ENCODE results near the gene ACAP2.
A peak's percentile ranks its signal among the peaks of the same experiment; 100 is the strongest.

ACAP2 gene

DNA sequence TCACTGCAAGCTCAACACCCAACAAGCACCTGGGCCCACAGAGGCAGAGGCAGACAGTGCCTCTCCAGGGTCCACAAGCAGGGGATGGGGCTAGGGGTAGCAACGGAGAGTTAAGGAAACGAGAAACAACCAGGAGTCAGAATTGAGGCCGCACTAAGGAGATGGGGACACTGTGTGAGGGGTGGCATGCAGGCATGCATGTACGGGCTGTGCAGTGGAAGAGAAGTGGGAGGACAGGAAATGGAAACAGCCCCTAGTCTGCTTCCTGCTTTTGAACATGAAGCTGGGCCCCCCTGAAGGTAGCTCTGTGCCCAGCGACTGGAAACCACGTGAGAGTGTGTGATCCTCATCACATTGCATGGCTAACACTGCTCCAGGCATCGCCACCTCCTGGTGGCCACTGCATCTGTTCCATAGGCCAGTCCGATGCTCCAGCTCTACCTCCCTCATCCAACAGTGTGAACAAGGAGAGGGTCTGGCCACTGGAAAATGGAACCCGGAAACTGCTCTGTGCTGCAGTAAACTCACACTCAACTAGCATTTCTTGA lies 215.8 kb downstream of the ACAP2 start:
- ChIA-PET POLR2A (no interaction called here), CTCF (interaction anchor here (0.6 to 3.4 kb wide), 15 partner anchors 8 to 559 kb away, joined by 3 to 17 read pairs (median 4); partner anchors contain the start of gene LSG1)
- DNase-seq (ENCODE audit: low read depth, low spot score) = no peak
- TF ChIP-seq, protein P1, sequence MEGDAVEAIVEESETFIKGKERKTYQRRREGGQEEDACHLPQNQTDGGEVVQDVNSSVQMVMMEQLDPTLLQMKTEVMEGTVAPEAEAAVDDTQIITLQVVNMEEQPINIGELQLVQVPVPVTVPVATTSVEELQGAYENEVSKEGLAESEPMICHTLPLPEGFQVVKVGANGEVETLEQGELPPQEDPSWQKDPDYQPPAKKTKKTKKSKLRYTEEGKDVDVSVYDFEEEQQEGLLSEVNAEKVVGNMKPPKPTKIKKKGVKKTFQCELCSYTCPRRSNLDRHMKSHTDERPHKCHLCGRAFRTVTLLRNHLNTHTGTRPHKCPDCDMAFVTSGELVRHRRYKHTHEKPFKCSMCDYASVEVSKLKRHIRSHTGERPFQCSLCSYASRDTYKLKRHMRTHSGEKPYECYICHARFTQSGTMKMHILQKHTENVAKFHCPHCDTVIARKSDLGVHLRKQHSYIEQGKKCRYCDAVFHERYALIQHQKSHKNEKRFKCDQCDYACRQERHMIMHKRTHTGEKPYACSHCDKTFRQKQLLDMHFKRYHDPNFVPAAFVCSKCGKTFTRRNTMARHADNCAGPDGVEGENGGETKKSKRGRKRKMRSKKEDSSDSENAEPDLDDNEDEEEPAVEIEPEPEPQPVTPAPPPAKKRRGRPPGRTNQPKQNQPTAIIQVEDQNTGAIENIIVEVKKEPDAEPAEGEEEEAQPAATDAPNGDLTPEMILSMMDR (IDR thresholded peaks at IDR 0.05; ENCODE audit: insufficient read depth, low read length, missing control alignments) = peak; percentile 51
- H3K4me3 ChIP-seq (ENCODE audit: low read depth, low read length) = no peak overlapping the region

DNA sequence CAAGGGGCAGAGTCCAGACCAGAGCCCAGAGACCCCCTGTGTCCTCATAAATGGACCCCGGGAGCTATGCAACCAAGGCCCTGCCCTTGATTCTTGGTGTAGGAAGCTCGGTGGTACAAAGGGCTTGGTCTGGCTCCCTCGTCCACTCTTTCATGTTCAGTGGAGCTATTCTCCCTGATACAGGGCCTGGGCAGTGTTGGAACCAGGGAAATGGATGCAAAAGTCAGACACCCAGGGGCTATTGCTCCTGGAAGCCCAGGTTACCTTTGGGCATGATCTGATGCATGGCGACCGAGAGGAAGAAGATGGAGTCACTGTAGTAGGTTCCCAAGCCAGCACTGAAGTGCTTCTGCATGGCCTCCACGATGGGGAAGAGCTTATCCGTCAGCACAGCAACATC lies 216.4 kb downstream of the ACAP2 start:
- DNase-seq (ENCODE audit: low read depth, low spot score) = no peak
- POLR2A ChIA-PET = no interaction called here
- TF ChIP-seq, protein P1 (IDR thresholded peaks at IDR 0.05; ENCODE audit: insufficient read depth, low read length, missing control alignments) = no peak
- H3K4me3 ChIP-seq (ENCODE audit: low read depth, low read length) = no peak overlapping the region
- CTCF ChIA-PET = interaction anchor here (0.6 to 3.4 kb wide), 13 partner anchors 9 to 559 kb away, joined by 3 to 17 read pairs (median 4); partner anchors contain the start of gene LSG1

DNA sequence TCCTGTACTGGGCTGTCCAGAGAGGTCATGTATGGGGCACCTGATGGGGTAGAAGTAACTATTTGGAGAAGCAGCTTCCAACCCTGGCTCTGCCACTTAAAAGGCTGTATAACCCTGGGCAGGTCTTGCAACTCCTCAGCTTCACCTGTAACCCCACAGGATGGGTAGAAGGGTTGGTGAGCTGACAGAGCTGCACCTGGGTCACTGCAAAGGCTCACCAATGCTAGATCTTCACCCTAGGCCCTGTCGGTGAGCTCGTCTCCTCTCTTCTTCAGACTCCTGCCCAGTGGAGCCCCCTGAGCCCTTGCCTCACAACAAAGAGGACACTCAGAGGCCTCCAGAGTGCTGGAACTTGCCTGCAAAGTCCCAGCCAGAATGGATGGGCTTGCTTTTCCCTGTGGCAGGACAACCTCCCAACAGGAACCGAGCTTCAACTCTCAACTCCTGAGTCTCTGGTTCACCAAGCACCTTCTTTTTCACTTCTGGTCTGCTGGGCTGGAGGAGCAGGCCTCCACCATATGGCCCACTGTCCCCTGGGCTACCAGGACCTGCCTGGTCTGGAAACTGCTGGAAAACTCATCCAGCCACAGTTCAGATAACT lies 217.7 kb downstream of the ACAP2 start:
- no peak overlapping the region for H3K4me3 ChIP-seq (ENCODE audit: low read depth, low read length)
- DNase-seq (ENCODE audit: low read depth, low spot score) = no peak
- ChIA-PET POLR2A (interaction anchor here (0.8 kb wide), 1 partner anchor 539 kb away, joined by 3 read pairs; no protein-coding TSS in a partner anchor), CTCF (interaction anchor here (0.7 to 1.6 kb wide), 6 partner anchors 91 to 554 kb away, joined by 3 to 5 read pairs (median 4); no protein-coding TSS in a partner anchor)
- TF ChIP-seq, protein P1 (IDR thresholded peaks at IDR 0.05; ENCODE audit: insufficient read depth, low read length, missing control alignments) = no peak

All from AG04449 (cell line).